C4-2B (cell line): ENCODE data around the gene UTF1.
"Not testable (repeated sequence)": the region's sequence is repeated elsewhere in the genome, so short reads cannot be mapped to it uniquely, and the experiment has no call there.

ENCODE experiments used
- H3K27ac ChIP-seq: fragments of 450-650 bp; 2 replicates; pipeline ENCODE4 v1.5.1; 2017
- CTCF ChIP-seq: fragments of 450-650 bp; conservative IDR thresholded peaks from 2 replicates; pipeline ENCODE4 v1.5.1; 2017; ENCODE audit warnings: mild to moderate bottlenecking
- ZFX ChIP-seq: fragments of 450-650 bp; IDR thresholded peaks from 2 replicates; pipeline ENCODE4 v1.6.1; 2017

Gene UTF1

GRCh38 chr10:133260895-133261725, 31.1 kb downstream of the UTF1 start:
- peak overlapping the region; percentile 99 for H3K27ac ChIP-seq
- TF ChIP-seq ZFX (peak; percentile 76; the same call in 1 of the 2 replicates), CTCF (no peak)

GRCh38 chr10:133261726-133262325, 31.8 kb downstream of the UTF1 start:
- H3K27ac ChIP-seq = peak overlapping the region; percentile 99
- TF ChIP-seq CTCF (no peak), ZFX (no peak; the same call in 1 of the 2 replicates)

GRCh38 chr10:133262696-133263095, 32.7 kb downstream of the UTF1 start:
- no peak overlapping the region for H3K27ac ChIP-seq
- TF ChIP-seq CTCF (no peak), ZFX (no peak)

GRCh38 chr10:133263674-133264073, 33.7 kb downstream of the UTF1 start:
- no peak for TF ChIP-seq CTCF
- TF ChIP-seq ZFX = no peak

GRCh38 chr10:133264461-133264860, 34.4 kb downstream of the UTF1 start:
- no peak for TF ChIP-seq CTCF
- no peak for TF ChIP-seq ZFX
- H3K27ac ChIP-seq = no peak overlapping the region

More at GRCh38 chr10:133263674-133264073, 33.7 kb downstream of the UTF1 start:
- H3K27ac ChIP-seq = no peak overlapping the region

- H3K27ac ChIP-seq = not testable (repeated sequence)
Observed at GRCh38 chr10:133265052-133265451, 35.0 kb downstream of the UTF1 start.

GRCh38 chr10:133266056-133266795, 36.2 kb downstream of the UTF1 start:
- TF ChIP-seq CTCF (no peak), ZFX (no peak)
- H3K27ac ChIP-seq = peak overlapping the region; percentile 5; the same call in 1 of the 2 replicates
